Measurements from ENCODE around the gene KREMEN1. TPM values are rescaled to one million over a fixed set of nuclear protein-coding genes. Genes with fewer than 3 reads are reported as not detected.

KREMEN1 gene
- total and polyA plus RNA-seq, 10 of the 15 experiments (the other 5 are each of a cell fraction or from before 2014, with no cell fraction given): 0.10 to 2.5 (median 0.20) TPM; not detected in 1

DNA sequence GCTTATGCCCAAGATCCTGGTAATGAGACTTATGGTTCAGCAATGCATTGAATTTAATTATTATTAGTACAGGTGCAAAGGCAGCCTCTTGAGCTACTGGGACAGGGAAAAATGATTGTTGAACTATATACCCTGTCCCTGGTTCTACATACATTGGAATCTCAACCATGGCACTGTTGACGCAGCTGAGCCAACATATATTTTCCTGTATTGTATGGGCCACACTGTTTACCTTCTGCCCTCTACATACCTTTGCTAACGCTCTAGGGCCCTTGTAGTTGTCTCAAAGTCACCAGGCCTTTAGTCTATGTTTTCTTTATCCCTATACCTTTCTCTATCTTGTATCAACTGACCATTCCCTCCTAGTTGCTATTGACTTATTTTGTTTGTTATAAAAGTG is 22.6 kb downstream of the KREMEN1 start:
- ChIA-PET SMC1A (ENCODE audit: uncharacterized antibody, unreplicated experiment) (interaction anchor here (1.2 to 1.9 kb wide), 4 partner anchors 11 to 52 kb away, joined by 3 to 5 read pairs (median 4); no protein-coding TSS in a partner anchor), POLR2A (no interaction called here), RAD21 (ENCODE audit: unreplicated experiment) (interaction anchor here (0.6 to 1.4 kb wide), 2 partner anchors 58 to 130 kb away, joined by 4 read pairs; no protein-coding TSS in a partner anchor), CTCF (interaction anchor here (0.8 to 1.6 kb wide), 2 partner anchors 14 to 17 kb away, joined by 3 to 4 read pairs; no protein-coding TSS in a partner anchor)
- no peak for DNase-seq (ENCODE audit: low read depth, low spot score)
- Histone ChIP-seq H3K4me1 (ENCODE audit: control insufficient read depth, insufficient read depth, low read length) (no peaks in the 10 kb centered on the region), H2AFZ (ENCODE audit: control insufficient read depth, low read depth, low read length) (no peak overlapping the region), H3K27me3 (replicated peaks in 1 of 2; ENCODE audit: control insufficient read depth in 2 of 2, insufficient read depth in 2 of 2, low read length in 1 of 2) (no peaks in the 10 kb centered on the region), H3K4me3 (no peak overlapping the region), H3K36me3 (ENCODE audit: control insufficient read depth in 2 of 2, insufficient read depth in 2 of 2, low read length in 1 of 2) (no peaks in the 10 kb centered on the region), H3K79me2 (ENCODE audit: control insufficient read depth, insufficient read depth, low read length) (no peaks in the 10 kb centered on the region), H3K27ac (ENCODE audit: control insufficient read depth, insufficient read depth) (no peak overlapping the region), H3K9ac (ENCODE audit: control insufficient read depth, insufficient read depth, low read length) (no peak overlapping the region), H3K9me3 (replicated peaks; ENCODE audit: control insufficient read depth, insufficient read depth, low read length) (no peaks in the 10 kb centered on the region), H3K4me2 (ENCODE audit: control insufficient read depth, insufficient read depth) (no peak overlapping the region), H4K20me1 (ENCODE audit: control insufficient read depth, insufficient read depth) (no peaks in the 10 kb centered on the region)
- TF ChIP-seq SP1 (IDR thresholded peaks at IDR 0.05; ENCODE audit: low read depth, low read length) (no peak), EGR1 (IDR thresholded peaks at IDR 0.05; ENCODE audit: borderline replicate concordance in 1 of 2, low read depth in 2 of 2, low read length in 2 of 2) (no peak), RUNX3 (IDR thresholded peaks at IDR 0.05; ENCODE audit: low read length) (no peak), STAT3 (IDR thresholded peaks at IDR 0.05; ENCODE audit: low read depth, low read length) (no peak), WRNIP1 (IDR thresholded peaks at IDR 0.05; ENCODE audit: borderline replicate concordance, low read depth, low read length) (no peak), ZSCAN29 (IDR thresholded peaks at IDR 0.05) (no peak)
- in situ Hi-C loops (cut with MboI): no loop called here
- intact Hi-C loops (cut with micrococcal nuclease; ENCODE audit: unreplicated experiment): no loop called here
- no peak for FAIRE-seq
- ATAC-seq: no peak
- no TSS peak for BruUV-seq (replicated peaks)
- WGBS (ENCODE audit: insufficient coverage, insufficient replicate concordance, low lambda C conversion rate, missing lambda C conversion rate): 45% methylated on average over 2 of the region's 2 CpGs
